ENCODE measurements around the gene RIPPLY3.
A peak's percentile ranks its signal among the peaks of the same experiment; 100 is the strongest.
"Not testable (repeated sequence)": the region's sequence is repeated elsewhere in the genome, so short reads cannot be mapped to it uniquely, and the experiment has no call there.

The RIPPLY3 gene

DNA sequence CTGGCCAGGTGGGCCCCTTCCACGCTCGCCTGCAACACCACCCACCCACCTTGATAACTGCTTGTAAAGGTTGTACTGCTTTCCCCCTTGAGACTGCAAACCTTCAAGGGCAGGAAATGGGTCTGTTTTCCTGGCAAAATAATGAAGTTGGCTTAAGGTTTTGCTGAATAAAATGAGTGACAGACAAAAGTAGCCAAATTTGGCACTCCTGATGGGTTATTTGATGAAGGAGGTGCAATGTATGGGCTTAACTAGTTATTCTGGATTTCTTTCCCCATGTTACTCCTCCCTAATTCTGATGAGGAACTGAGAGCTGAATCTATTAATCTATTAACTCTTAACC lies 25.5 kb upstream of the RIPPLY3 start:
- DNase-seq (ENCODE audit: low spot score), result no peak

- DNase-seq (ENCODE audit: low spot score), result no peak
These were observed 24.4 kb upstream of the RIPPLY3 start for GRCh38 chr21:36981977-36982700.

- DNase-seq (ENCODE audit: low spot score), result no peak
These were observed 20.5 kb upstream of the RIPPLY3 start for GRCh38 chr21:36985751-36986594.

DNA sequence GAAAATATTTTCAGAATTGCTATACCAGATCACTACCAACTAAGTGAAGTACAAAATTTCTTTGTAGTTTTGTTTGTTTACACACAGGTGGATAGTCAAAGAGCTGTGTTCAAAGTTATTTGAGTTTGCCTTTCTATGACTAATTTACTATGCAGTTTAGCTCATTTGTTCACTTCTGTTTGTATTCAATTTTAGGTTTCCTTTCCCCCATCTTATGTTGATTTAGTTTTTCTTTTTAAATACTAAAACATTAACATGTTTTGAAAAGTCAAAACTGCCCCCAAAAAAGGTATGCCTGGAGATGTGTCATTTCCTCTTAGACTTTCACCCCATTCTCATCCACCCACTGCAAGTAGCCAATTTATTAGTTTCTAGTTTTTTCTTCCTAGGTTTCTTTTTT lies 18.7 kb upstream of the RIPPLY3 start:
- DNase-seq (ENCODE audit: low spot score), result no peak

GRCh38 chr21:36988536-36988935 lies 18.0 kb upstream of the RIPPLY3 start:
- DNase-seq (ENCODE audit: low spot score), result no peak

GRCh38 chr21:36989199-36989698 lies 17.3 kb upstream of the RIPPLY3 start:
- not testable (repeated sequence) for DNase-seq (ENCODE audit: low spot score)

- peak; percentile 95 for DNase-seq (ENCODE audit: low spot score)
These were observed 16.6 kb upstream of the RIPPLY3 start for GRCh38 chr21:36989699-36990507.

DNA sequence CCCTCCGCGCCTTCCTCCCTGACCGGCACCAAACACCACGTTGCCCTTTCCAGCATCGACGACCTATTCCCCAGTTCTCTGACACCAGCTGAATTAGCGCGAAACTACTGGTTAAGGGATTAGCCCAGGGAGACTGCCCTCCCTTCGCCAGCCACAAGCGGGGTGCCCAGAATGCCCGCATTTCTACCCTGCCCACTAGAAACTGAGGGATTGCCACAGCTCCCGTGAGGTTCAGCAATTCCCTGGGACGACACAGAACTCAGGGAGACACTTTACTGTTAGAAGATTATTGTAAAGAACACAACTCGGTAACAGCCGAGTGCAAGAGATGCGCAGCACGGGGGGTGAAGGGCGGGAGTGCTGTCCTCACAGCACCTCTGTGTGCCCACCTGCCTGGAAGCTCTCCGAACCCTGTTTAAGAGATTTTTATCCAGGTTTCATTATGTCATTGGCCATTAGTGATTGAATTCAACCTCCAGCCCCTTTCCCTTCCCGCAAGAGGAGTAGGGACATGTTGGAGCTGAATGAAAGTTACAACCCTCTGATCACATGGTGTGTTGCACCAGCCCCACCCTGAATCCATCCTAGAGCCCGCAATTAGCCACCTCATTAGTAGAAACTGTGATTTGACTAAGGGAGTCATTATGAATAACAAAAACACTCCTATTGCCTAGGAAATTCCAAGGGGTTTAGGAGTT lies 15.8 kb upstream of the RIPPLY3 start:
- no peak for DNase-seq (ENCODE audit: low spot score)

DNA sequence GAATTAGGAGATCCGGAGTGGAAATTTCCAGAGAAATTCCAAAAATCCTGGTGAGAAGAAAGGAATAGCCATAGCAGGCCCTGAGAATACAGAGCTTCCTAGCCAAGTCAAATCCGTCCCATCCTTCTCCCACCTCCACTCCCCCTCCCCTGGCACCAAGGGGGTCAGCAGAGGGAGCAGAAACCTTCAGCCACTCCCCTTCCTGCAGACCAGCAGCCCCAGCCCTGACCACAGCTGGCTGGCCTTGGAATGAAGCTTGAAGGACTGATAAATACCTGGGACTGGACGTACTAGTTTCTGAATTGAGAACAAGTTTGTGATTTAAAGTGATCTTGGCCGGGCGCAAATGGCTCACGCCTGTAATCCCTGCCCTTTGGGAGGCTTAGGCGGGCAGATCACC lies 13.8 kb upstream of the RIPPLY3 start:
- no peak for DNase-seq (ENCODE audit: low spot score)

DNA sequence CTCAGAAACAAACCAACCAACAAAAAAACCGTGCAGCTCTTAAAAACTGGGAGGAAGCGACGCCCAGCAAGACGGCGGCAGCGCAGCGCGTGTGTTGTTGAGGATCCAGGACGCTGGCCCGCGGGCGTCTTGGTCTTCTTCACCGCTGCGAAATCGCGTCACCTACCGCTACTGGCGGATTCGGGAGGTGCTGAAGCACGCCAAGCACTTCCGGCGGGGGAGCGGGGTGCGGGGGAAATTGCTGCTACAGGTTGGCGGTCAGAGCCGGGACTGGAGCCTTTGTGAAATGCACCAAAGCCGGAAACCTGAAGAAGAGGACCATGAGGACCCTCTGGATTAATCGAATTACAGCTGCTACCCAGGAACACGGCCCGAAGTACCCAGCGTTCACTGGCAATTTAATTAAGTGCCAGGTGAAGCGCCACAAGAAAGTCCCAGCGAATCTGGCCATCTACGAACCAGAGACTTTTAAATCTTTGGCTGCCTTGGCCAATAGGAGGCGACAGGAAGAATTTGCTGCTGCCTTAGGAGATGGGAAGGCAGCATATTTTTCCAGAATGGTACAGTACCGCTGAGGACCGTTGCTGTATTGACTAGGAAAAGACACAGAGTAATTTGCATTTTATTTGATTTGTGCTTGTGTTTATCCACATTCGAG lies 11.9 kb upstream of the RIPPLY3 start:
- no peak for DNase-seq (ENCODE audit: low spot score)

- DNase-seq (ENCODE audit: low spot score), result not testable (repeated sequence)
These were observed 11.2 kb upstream of the RIPPLY3 start for GRCh38 chr21:36995285-36995684.

- no peak for DNase-seq (ENCODE audit: low spot score)
These were observed 7.2 kb upstream of the RIPPLY3 start for GRCh38 chr21:36999131-36999898.

GRCh38 chr21:37000381-37000780 lies 6.1 kb upstream of the RIPPLY3 start:
- no peak for DNase-seq (ENCODE audit: low spot score)

GRCh38 chr21:37001441-37001840 lies 5.1 kb upstream of the RIPPLY3 start:
- no peak for DNase-seq (ENCODE audit: low spot score)

DNA sequence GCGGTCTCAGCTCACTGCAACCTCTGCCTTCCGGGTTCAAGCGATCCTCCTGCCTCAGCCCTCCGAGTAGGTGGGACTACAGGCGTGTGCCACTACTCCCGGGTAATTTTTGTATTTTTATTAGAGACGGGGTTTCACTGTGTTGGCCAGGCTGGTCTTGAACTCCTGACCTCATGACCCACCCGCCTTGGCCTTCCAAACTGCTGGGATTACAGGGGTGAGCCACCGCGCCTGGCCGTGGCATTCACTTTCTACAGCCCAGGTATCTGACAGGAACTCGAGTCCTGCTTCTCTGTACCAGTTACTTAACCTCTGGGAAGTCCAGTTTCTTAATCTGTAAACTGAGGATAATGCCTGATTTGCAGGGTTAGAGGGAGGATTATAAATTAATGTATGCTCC lies 3.7 kb upstream of the RIPPLY3 start:
- not testable (repeated sequence) for DNase-seq (ENCODE audit: low spot score)

- not testable (repeated sequence) for DNase-seq (ENCODE audit: low spot score)
These were observed 2.6 kb upstream of the RIPPLY3 start for GRCh38 chr21:37003917-37004316.

GRCh38 chr21:37005548-37006485 lies 685 bp upstream of the RIPPLY3 start:
- DNase-seq (ENCODE audit: low spot score), result no peak

GRCh38 chr21:37008724-37009123 lies 2.2 kb downstream of the RIPPLY3 start:
- DNase-seq (ENCODE audit: low spot score), result no peak

- peak; percentile 92 for DNase-seq (ENCODE audit: low spot score)
These were observed 3.3 kb downstream of the RIPPLY3 start for GRCh38 chr21:37009740-37010341.
